ENCODE data around the gene B4GALT6.

Gene B4GALT6

GRCh38 chr18:31658670-31659575 is 25.5 kb downstream of the B4GALT6 start:
- no peak for DNase-seq

DNA sequence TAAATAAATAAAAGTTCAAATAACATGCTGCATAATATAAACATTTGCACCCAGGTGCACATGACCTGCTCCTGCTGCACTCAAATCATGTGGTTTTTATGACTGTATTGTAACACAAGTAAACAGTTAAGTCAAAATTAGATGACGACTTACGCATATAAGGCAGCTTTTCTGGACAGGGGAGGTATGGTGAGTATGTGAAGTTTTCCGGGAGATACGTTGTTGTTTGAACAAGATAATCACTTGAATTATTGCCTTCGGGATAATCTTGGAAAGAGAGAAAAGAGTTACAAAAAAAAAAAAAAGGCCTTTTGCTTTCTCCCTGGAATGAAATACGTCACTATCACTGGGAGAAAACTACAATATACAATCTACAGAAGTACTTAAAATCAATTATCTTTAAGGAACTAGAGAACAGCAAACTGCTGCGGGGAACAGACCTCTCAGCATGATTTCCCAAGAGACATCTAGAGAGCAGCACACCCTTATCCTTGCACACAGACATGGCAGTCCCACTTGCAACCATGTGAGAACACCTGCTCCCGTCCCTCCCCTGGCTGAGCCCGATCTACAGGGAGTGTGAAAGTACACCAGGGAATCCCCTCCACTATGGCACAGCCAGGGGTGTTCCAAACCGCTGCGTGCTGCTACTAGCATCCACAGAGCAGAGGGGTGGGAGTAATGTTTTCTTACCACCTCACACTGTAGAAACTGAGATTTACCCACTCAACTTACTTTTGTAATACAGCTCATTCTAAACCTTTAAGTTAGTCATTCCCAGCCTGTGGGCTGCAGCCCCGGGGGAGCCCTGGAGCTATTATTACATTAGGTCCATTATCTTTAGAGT is 26.3 kb downstream of the B4GALT6 start:
- no peak for DNase-seq

DNA sequence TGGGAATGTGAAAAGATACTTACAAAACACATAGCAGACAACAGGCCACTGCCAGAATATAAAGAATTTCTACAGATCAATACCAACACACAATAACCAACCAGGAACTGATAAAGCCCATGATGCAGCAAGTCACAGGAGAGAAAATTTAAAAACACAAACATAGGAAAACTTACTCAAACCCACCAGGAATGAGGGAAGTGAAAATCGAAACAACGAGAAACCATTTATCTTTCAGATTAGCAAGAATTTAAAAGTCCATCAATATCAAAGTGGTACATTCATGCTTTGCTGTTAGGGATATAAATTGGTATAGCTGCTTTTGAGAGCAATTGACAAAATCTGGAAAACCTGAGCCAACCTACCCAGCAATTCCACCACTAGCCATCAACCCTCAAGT is 27.6 kb downstream of the B4GALT6 start:
- no peak for DNase-seq

DNA sequence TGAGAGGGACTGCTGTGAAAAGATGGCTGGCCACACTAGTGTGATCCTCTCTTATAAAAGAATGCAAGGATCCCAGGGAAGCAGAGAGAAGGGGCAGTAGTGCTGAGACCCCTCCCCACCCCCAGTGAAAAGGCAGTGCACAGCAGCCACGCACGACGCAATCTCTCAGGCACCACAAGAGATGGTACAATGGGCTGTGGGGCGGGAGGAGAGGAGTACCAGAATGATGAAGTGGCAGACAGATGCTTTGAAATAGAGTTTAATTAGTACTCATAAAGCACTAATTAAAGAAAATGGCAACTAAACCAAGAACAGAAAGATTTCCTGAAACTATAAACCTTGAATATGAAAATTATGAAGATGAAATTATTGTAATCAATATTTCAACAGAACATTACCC is 29.0 kb downstream of the B4GALT6 start:
- DNase-seq = no peak

- DNase-seq = no peak
Observed at GRCh38 chr18:31652877-31653276, 31.5 kb downstream of the B4GALT6 start.

DNA sequence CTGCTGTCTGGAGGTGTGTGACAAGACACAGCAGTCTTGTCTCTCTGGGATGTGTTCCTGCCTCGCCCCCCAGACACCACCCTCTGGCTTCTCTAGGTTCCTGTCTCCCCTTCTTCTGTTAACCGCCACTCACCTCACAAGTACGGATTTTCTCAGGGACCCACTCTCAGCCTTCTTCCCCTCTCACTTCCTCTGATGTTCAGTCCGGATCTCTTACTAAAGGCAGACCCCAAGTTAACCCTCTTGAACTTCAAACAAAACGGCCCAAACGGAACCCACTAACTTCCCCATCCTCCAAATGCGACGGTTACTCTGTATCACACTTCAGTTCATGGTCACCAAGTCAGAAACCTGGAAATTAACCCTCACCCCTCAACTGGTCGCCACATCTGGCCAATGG is 32.0 kb downstream of the B4GALT6 start:
- DNase-seq = no peak

- no peak for DNase-seq
Observed at GRCh38 chr18:31651369-31651768, 33.0 kb downstream of the B4GALT6 start.

- DNase-seq = no peak
Observed at GRCh38 chr18:31649978-31650719, 34.2 kb downstream of the B4GALT6 start.

GRCh38 chr18:31649449-31649848 is 34.9 kb downstream of the B4GALT6 start:
- DNase-seq = no peak

DNA sequence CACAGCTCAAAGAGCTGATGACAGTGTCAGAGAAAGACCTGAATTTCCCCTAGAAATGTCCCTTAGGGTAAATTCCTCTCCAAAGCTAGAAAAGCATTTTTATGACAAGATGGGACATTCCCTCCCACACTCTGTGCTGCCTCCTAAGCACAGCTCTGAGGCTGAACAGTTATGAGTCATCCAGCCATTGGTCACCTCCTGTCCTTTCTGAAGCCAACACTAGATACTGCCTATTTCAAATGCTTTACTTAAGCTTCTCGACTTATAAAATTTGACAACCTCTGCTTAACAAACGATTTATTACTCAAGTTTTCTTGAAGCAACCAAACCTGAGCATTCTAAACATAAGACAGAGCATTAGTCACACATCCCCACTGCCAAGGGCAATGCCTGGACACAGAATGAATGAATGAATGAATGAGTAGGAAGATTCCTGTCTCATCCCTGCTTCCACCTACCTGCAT is 35.4 kb downstream of the B4GALT6 start:
- DNase-seq = no peak

- no peak for DNase-seq
Observed at GRCh38 chr18:31648458-31648857, 35.9 kb downstream of the B4GALT6 start.

DNA sequence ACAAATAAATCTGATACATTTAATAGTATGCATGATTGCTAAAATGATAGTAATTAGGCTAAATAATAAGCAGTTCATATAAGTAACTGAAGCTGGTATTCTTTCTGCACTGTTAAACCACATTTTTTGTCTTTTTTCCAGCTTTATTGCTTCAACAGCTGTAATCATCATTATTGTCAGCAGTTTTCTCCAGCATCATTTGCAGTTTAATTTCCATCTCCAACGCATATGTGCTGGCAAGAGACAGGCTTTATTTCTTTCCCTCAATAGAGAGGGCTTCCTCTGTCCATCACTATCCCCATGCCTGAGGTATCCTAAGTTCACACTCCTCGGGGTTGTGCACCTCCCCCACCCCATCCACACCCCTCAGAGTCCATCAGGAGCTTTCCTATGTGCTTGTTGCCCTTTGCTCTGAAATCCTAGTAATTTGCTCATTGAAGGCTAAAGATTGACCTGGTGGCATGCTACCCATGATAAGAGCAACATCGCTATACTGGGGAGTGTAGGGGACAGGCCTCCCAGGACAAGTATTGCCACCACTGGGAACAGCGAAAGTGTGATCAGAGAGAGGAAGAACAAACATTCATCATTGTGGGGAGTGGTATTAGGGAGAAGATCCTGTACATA is 37.1 kb downstream of the B4GALT6 start:
- DNase-seq = no peak

DNA sequence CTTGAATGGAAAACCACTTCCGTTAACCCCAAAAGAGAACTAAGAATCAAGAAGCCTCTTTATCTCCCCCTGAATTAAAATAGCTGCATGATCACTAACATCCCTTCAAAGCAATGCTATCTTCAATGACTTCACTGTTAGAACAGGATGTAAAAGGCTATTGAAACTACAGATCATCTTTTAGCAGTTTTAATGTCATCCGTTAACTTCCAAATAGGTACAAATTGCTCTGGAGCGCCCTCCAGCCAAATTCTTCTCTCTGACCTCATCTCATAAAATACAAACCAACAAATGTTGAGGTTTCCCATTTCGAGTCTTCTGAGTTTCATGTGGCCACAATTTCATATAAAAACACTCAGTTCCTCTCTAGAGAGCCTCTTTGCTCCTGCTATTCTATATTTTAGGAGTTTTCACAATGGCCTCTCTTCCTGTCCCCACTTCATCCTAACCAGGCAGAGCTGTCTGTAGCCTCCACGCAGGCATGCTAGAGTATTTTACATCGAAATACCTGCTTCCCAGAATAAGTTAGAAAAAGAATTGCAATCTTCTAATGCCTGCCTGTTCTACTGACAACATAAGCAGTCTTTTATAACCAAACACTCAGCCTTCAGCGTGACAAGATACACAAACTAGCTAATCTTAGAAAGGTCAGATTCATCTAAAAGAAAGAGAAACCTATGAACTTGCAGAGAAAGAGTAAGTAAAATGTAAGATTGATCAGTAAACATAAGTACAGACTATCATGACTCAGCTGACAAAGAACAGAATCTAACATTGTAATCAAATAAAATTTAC is 37.9 kb downstream of the B4GALT6 start:
- no peak for DNase-seq

DNA sequence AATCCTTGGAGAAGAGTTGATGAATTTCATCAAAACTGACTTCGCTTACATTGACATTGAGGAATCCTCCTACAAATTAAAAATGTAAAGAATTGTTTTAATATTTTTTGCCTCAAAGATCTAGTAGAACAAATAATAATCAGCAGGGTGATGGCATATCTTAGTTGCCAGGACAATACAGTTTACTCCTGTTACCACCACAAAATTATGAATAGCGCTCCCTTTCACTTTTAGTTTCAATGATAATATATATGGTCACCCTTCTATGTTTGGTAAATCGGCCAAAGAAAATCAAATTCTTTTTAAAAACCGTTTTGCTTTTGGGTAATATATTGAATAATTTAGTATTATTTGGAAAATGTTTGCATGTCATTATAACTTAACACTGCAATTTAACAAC is 39.0 kb downstream of the B4GALT6 start:
- DNase-seq = no peak

DNA sequence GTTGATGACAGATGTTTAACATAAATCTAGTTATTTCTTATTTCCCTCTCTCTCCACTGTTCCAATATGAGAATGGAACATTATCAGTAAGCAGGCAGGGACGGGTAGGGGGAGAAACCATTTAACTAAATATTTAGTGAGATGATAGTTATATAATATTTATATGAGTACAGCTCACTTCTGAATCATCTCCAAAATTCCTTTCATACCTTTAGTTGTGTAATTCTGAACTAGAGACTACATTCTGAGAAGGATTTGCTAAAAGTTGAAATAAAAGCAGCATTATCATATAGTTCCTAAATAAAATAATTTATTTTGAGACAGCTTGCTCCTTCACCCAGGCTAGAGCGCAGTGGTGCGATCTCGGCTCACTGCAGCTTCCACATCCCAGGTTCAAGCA is 41.4 kb downstream of the B4GALT6 start:
- DNase-seq = no peak

DNA sequence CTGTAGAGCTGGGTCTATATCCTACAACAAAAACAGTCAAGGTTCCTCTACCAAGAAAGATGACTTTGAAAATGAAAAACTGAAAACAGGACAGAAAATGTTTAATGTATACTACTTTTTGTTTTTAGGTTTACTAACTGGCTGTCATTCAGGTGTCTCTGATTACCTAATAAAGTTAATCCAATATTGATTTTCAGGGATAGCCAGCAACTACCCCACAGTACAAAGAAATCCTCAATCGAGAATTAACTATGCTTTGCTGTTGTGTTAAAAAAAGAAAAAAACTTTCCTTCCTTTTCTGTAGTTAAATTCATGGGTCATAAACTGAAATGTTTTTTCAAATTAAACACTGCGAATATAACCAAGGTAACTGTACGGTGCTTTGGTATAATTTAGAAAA is 46.9 kb downstream of the B4GALT6 start:
- DNase-seq = no peak

DNA sequence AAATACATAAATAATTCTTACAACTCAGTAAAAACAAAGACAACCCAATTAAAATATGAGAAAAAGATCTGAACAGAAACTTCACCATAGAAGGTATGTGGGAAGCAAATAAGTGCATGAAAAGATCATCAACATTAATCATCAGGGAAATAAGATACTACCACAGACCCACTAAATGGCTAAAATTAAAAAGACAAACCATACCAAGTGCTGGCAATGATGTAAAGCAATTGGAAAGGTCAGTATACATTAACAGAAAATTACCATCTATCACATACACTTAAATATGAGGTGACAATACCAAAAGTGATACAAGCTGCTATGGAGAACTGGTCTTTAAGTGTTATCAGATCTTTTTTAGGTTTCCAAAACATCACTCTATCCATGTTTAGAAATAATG is 48.0 kb downstream of the B4GALT6 start:
- no peak for DNase-seq

- no peak for DNase-seq
Observed at GRCh38 chr18:31634331-31634713, 50.1 kb downstream of the B4GALT6 start.

GRCh38 chr18:31633392-31634330 is 50.7 kb downstream of the B4GALT6 start:
- no peak for DNase-seq

- DNase-seq = no peak
Observed at GRCh38 chr18:31632356-31632755, 52.0 kb downstream of the B4GALT6 start.
